Activated CD8-positive, alpha-beta T cell treated with anti-CD3 and anti-CD28 coated beads for 36 hours (primary cell): ENCODE results near the gene OTUB1. TPM values are rescaled to one million over a fixed set of nuclear protein-coding genes. Genes with fewer than 3 reads are reported as not detected.
"Not testable (repeated sequence)": the region's sequence is repeated elsewhere in the genome, so short reads cannot be mapped to it uniquely, and the experiment has no call there.

ENCODE experiments used
- ATAC-seq: fragments of 200-7000 bp; cut with Tn5 transposase; one replicate; pipeline ENCODE4 v1.10.0; 2021; ENCODE audit warnings: mild to moderate bottlenecking, moderate library complexity
- CTCF ChIA-PET: fragments of 350-600 bp; sonication (Branson Sonifier 250); formaldehyde crosslinking; loops from one replicate; lab custom pipeline; 2021; ENCODE audit warnings: antibody characterized with exemption; lab: Charles Lee
- POLR2A ChIA-PET: fragments of 350-600 bp; sonication (Branson Sonifier 250); formaldehyde crosslinking; loops from one replicate; lab custom pipeline; 2021; ENCODE audit warnings: antibody characterized with exemption; lab: Charles Lee
- DNase-seq: peaks from one replicate; pipeline ENCODE4 v3.0.0-alpha.2; 2020
- H3K27ac Mint-ChIP-seq: one replicate; pipeline ENCODE4 v1.8.0; 2021; ENCODE audit warnings: mild to moderate bottlenecking, mixed read lengths
- H3K27me3 Mint-ChIP-seq: one replicate; pipeline ENCODE4 v1.8.0; 2021; ENCODE audit warnings: mixed read lengths
- H3K36me3 Mint-ChIP-seq: one replicate; pipeline ENCODE4 v1.8.0; 2021; ENCODE audit warnings: low read depth, mixed read lengths
- H3K4me1 Mint-ChIP-seq: one replicate; pipeline ENCODE4 v1.8.0; 2021; ENCODE audit warnings: low read depth, mixed read lengths
- H3K4me3 Mint-ChIP-seq: one replicate; pipeline ENCODE4 v1.8.0; 2021; ENCODE audit warnings: mild to moderate bottlenecking, moderate library complexity, mixed read lengths
- H3K9me3 Mint-ChIP-seq: one replicate; pipeline ENCODE4 v1.8.0; 2021; ENCODE audit warnings: mixed read lengths
- CTCF ChIP-seq: fragments of 200-600 bp; IDR thresholded peaks from one replicate; pipeline ENCODE4 v1.8.0; 2022; ENCODE audit warnings: antibody characterized with exemption, mild to moderate bottlenecking
- intact Hi-C: fragments of 100-400 bp; cut with micrococcal nuclease; formaldehyde crosslinking; loops from one replicate; pipeline ENCODE4 v1.10.0; 2022
- total RNA-seq, 2 experiments: library from RNA; stranded (reverse); gene quantifications; one replicate each; pipeline ENCODE4 v1.2.3, GENCODE V29; 2021

Gene OTUB1
- total RNA-seq, 2 experiments from 2014 or later = 70.1 to 73.9 TPM

- Mint-ChIP-seq H3K9me3 (no peaks in the 10 kb centered on the region), H3K27me3 (no peaks in the 10 kb centered on the region), H3K4me1 (peaks cover 14% of the 10 kb centered on the region), H3K27ac (no peak overlapping the region), H3K36me3 (no peaks in the 10 kb centered on the region), H3K4me3 (no peak overlapping the region)
- intact Hi-C loops = no loop called here
- ATAC-seq = peak; percentile 64
- POLR2A ChIA-PET = interaction anchor here (0.8 to 1.9 kb wide), 3 partner anchors 10 to 38 kb away, joined by 3 to 13 read pairs (median 4); no protein-coding TSS in a partner anchor
- CTCF ChIA-PET = interaction anchor here (0.9 to 3.6 kb wide), 5 partner anchors 9 to 186 kb away, joined by 3 to 19 read pairs (median 4); no protein-coding TSS in a partner anchor
- no peak for TF ChIP-seq CTCF
- DNase-seq = peak; percentile 35
These were observed 24.4 kb upstream of the OTUB1 start for GRCh38 chr11:63961608-63962412.

DNA sequence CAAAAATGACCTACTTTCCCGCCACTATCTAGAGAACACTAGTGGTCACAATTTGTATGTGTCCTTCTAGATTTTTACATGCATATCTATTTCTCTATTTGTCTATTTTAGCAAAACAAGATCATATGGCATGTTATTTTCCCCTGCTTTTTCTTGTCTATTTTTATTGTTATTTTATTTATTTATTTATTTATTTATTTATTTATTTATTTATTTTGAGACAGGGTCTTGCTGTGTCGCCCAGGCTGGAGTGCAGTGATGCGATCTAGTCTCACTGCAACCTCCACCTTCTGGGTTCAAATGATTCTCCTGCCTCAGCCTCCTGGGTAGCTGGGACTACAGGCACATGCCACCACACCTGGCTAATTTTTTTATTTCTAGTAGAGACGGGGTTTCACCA lies 22.3 kb upstream of the OTUB1 start:
- H3K27ac Mint-ChIP-seq, POLR2A ChIA-PET, intact Hi-C loops, DNase-seq, ATAC-seq, H3K27me3 Mint-ChIP-seq, H3K4me3 Mint-ChIP-seq, H3K36me3 Mint-ChIP-seq, H3K9me3 Mint-ChIP-seq: not testable (repeated sequence)
- CTCF ChIA-PET = interaction anchor here (1.2 kb wide), 1 partner anchor 37 kb away, joined by 3 read pairs; no protein-coding TSS in a partner anchor
- peaks cover 14% of the 10 kb centered on the region for H3K4me1 Mint-ChIP-seq

DNA sequence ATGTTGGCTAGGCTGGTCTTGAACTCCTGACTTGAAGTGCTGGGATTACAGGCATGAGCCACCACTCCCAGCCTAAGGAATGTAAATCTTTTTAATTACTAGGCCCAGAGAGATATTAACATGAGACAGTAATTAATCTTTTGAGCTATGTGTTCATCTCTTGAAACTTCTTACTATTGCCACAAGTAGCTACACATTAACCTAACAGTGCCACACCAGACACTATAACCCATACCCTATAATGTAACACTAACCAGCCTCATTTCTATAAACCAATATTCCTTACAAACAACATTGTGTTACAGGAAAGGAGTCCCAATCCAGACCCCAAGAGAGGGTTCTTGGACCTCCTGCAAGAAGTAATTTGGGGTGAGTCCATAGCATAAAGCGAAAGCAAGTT lies 19.8 kb upstream of the OTUB1 start:
- no peak for ATAC-seq
- ChIA-PET CTCF (interaction anchor here (1.2 kb wide), 2 partner anchors 21 to 34 kb away, joined by 3 read pairs; no protein-coding TSS in a partner anchor), POLR2A (no interaction called here)
- no peak for TF ChIP-seq CTCF
- Mint-ChIP-seq H3K27ac (no peak overlapping the region), H3K4me3 (no peak overlapping the region), H3K36me3 (no peaks in the 10 kb centered on the region), H3K9me3 (no peaks in the 10 kb centered on the region), H3K27me3 (no peaks in the 10 kb centered on the region), H3K4me1 (peaks cover 8% of the 10 kb centered on the region)
- DNase-seq = no peak
- intact Hi-C loops = no loop called here

- no peak for TF ChIP-seq CTCF
- Mint-ChIP-seq H3K27ac (no peak overlapping the region), H3K4me1 (peaks cover 7% of the 10 kb centered on the region), H3K9me3 (no peaks in the 10 kb centered on the region), H3K27me3 (no peaks in the 10 kb centered on the region), H3K4me3 (no peak overlapping the region), H3K36me3 (peaks cover 5% of the 10 kb centered on the region)
- no peak for ATAC-seq
- DNase-seq = no peak
- CTCF ChIA-PET = no interaction called here
- POLR2A ChIA-PET = interaction anchor here (0.9 kb wide), 1 partner anchor 33 kb away, joined by 3 read pairs; no protein-coding TSS in a partner anchor
- intact Hi-C loops = no loop called here
These were observed 16.8 kb upstream of the OTUB1 start for GRCh38 chr11:63969461-63969860.

- ATAC-seq (no peak), DNase-seq (no peak)
- Mint-ChIP-seq H3K27ac (no peak overlapping the region), H3K9me3 (no peaks in the 10 kb centered on the region), H3K4me3 (no peak overlapping the region), H3K27me3 (no peaks in the 10 kb centered on the region), H3K36me3 (peaks cover 10% of the 10 kb centered on the region), H3K4me1 (peaks cover 10% of the 10 kb centered on the region)
- intact Hi-C loops = no loop called here
- no peak for TF ChIP-seq CTCF
- ChIA-PET POLR2A (interaction anchor here (1.1 kb wide), 1 partner anchor 11 kb away, joined by 3 read pairs; no protein-coding TSS in a partner anchor), CTCF (interaction anchor here (1.0 to 1.4 kb wide), 3 partner anchors 70 to 134 kb away, joined by 3 to 5 read pairs (median 3); partner anchors contain the start of gene MARK2)
These were observed 15.3 kb upstream of the OTUB1 start for GRCh38 chr11:63970902-63971301.

DNA sequence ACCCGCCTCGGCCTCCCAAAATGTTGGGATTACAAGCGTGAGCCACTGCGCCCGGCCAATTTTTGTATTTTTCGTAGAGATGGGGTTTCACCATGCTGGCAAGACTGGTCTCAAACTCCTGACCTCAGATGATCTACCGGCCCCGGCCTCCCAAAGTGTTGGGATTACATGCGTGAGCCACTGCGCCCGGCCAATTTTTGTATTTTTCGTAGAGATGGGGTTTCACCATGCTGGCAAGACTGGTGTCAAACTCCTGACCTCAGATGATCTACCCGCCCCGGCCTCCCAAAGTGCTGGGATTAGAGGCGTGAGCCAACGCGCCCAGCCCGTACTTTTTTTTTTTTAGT lies 12.4 kb upstream of the OTUB1 start:
- ChIA-PET CTCF (interaction anchor here (0.7 to 2.0 kb wide), 2 partner anchors 28 to 137 kb away, joined by 6 to 11 read pairs; no protein-coding TSS in a partner anchor), POLR2A (interaction anchor here (1.2 kb wide), 1 partner anchor 17 kb away, joined by 3 read pairs; no protein-coding TSS in a partner anchor)
- Mint-ChIP-seq H3K36me3 (peaks cover 23% of the 10 kb centered on the region), H3K4me3 (peak overlapping the region; percentile 100), H3K27ac (peak overlapping the region; percentile 82), H3K4me1 (peaks cover 27% of the 10 kb centered on the region)
- H3K9me3 Mint-ChIP-seq, ATAC-seq, DNase-seq, intact Hi-C loops, H3K27me3 Mint-ChIP-seq: not testable (repeated sequence)
